Measurements from ENCODE around the gene CDH24. TPM values are rescaled to one million over a fixed set of nuclear protein-coding genes. Genes with fewer than 3 reads are reported as not detected.

CDH24 gene
- total and polyA plus RNA-seq, 2 donors (not counting 3 experiments of a cell fraction or from before 2014, with no cell fraction given) = 21.7 to 52.9 TPM

DNA sequence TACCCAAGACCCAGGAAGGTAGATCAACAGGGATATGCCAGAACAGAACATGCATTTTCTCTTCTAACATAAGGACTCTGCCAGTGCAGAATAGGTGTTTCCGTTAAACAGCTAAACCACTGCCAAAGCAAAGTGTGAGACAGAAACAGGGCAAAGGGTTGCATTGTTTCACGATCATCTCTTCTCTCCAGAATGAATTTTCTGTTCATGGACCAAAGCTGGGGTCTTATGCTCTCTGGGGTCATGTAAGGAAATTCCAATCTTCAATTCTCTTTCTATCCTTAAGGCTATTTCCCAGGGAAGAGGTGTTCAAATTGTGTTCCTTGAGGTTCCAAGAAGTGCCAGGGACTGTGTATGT is 33.5 kb downstream of the CDH24 start:
- no peak overlapping the region for H3K9ac ChIP-seq (replicated peaks; ENCODE audit: extremely low read depth, insufficient read depth, low read length)
- BruUV-seq (replicated peaks) = no TSS peak

More for the DNA sequence above, 33.5 kb downstream of the CDH24 start:
- H3K4me3 ChIP-seq (replicated peaks in 1 of 3; ENCODE audit: insufficient read depth in 1 of 3, low read depth in 1 of 3, low read length in 3 of 3) = no peak overlapping the region
- intact Hi-C loops (cut with micrococcal nuclease) (no loop called here), dilution Hi-C loops (cut with MboI; ENCODE audit: extremely low pct_ligation_motif_present, low sequenced_read_pairs) (no loop called here)
- CTCF ChIA-PET = interaction anchor here (0.6 to 5.0 kb wide), 7 partner anchors 9 to 45 kb away, joined by 3 to 32 read pairs (median 5); partner anchors contain the start of gene CDH24
- H2AFZ ChIP-seq (ENCODE audit: low read depth, low read length) = no peak overlapping the region
- no peaks in the 10 kb centered on the region for H3K9me3 ChIP-seq (replicated peaks; ENCODE audit: control insufficient read depth, insufficient read depth, low read length)
- no peak for DNase-seq (ENCODE audit: low read depth, low spot score)
- H4K20me1 ChIP-seq (replicated peaks; ENCODE audit: control insufficient read depth, extremely low read depth, insufficient read depth, low read length) = no peaks in the 10 kb centered on the region
- no peak overlapping the region for H3K4me2 ChIP-seq (ENCODE audit: insufficient read depth, low read length)
- H3K27ac ChIP-seq (ENCODE audit: insufficient read depth, low read depth, low read length) = no peak overlapping the region
- FAIRE-seq = no peak
- peaks cover 6% of the 10 kb centered on the region in 2 experiments for H3K36me3 ChIP-seq (ENCODE audit: control insufficient read depth in 2 of 2, extremely low read depth in 1 of 2, insufficient read depth in 2 of 2, low read length in 2 of 2)
- peaks cover under 1% of the 10 kb centered on the region for H3K4me1 ChIP-seq (ENCODE audit: control insufficient read depth, extremely low read depth, insufficient read depth, low read length)
- peaks cover 4% of the 10 kb centered on the region for H3K79me2 ChIP-seq (ENCODE audit: control insufficient read depth, insufficient read depth, low read length)
- no peaks in the 10 kb centered on the region for H3K27me3 ChIP-seq (ENCODE audit: control insufficient read depth in 2 of 2, insufficient read depth in 2 of 2, low read length in 2 of 2)
- no peak for TF ChIP-seq JUN (IDR thresholded peaks at IDR 0.05; ENCODE audit: borderline replicate concordance, insufficient read depth, insufficient read length, low read depth)
- no peak for TF ChIP-seq GATA2 (IDR thresholded peaks at IDR 0.05; ENCODE audit: insufficient read depth, insufficient read length, low read depth, low read length)
- no peak for TF ChIP-seq EZH2 (IDR thresholded peaks at IDR 0.05; ENCODE audit: borderline replicate concordance, low read depth, low read length, severe bottlenecking)
- TF ChIP-seq POLR2A (IDR thresholded peaks at IDR 0.05; ENCODE audit: low read depth, low read length) = no peak
- no peak for TF ChIP-seq MYC (IDR thresholded peaks at IDR 0.05; ENCODE audit: low read depth, low read length)
- no peak for TF ChIP-seq FOS (IDR thresholded peaks at IDR 0.05; ENCODE audit: borderline replicate concordance, insufficient read depth, low read length)
- TF ChIP-seq CTCF (IDR thresholded peaks at IDR 0.05; ENCODE audit: extremely low read depth in 1 of 2, insufficient read depth in 1 of 2, low read depth in 1 of 2, low read length in 2 of 2) = no peak
- TF ChIP-seq POLR2AphosphoS5 (IDR thresholded peaks at IDR 0.05; ENCODE audit: insufficient read depth, low read depth, low read length) = no peak
- TF ChIP-seq, protein P1, sequence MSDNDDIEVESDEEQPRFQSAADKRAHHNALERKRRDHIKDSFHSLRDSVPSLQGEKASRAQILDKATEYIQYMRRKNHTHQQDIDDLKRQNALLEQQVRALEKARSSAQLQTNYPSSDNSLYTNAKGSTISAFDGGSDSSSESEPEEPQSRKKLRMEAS (IDR thresholded peaks at IDR 0.05; ENCODE audit: insufficient read depth, insufficient read length) = no peak
- POLR2A ChIA-PET = interaction anchor here (1.1 kb wide), 1 partner anchor 17 kb away, joined by 3 read pairs; no protein-coding TSS in a partner anchor
- no peaks in the 10 kb centered on the region for H3K9me1 ChIP-seq (replicated peaks; ENCODE audit: control insufficient read depth, extremely low read depth, insufficient read depth, low read length)
